Middle frontal gyrus (tissue), 1 donor: Measurements from ENCODE around the gene RGS6.

Source experiments
- DNase-seq: peaks from one replicate; pipeline ENCODE4 v3.0.0-alpha.2; 2015; ENCODE audit warnings: low spot score; ENCODE audit errors: extremely low spot score

RGS6 gene

GRCh38 chr14:72576258-72576657 lies 644.0 kb downstream of the RGS6 start:
- DNase-seq = no peak

- DNase-seq = no peak
Measured at GRCh38 chr14:72577521-72577920, 645.3 kb downstream of the RGS6 start.

- no peak for DNase-seq
Measured at GRCh38 chr14:72578514-72578913, 646.3 kb downstream of the RGS6 start.

GRCh38 chr14:72582582-72582981 lies 650.4 kb downstream of the RGS6 start:
- DNase-seq = no peak

GRCh38 chr14:72583316-72584272 lies 651.4 kb downstream of the RGS6 start:
- no peak for DNase-seq

GRCh38 chr14:72588521-72588920 lies 656.3 kb downstream of the RGS6 start:
- no peak for DNase-seq

GRCh38 chr14:72589652-72590051 lies 657.4 kb downstream of the RGS6 start:
- no peak for DNase-seq

- no peak for DNase-seq
Measured at GRCh38 chr14:72590577-72590976, 658.3 kb downstream of the RGS6 start.

GRCh38 chr14:72591391-72591790 lies 659.2 kb downstream of the RGS6 start:
- DNase-seq = no peak

GRCh38 chr14:72594099-72594901 lies 662.1 kb downstream of the RGS6 start:
- DNase-seq = no peak

- DNase-seq = no peak
Measured at GRCh38 chr14:72595152-72595862, 663.1 kb downstream of the RGS6 start.

GRCh38 chr14:72597252-72598233 lies 665.3 kb downstream of the RGS6 start:
- DNase-seq = no peak

- no peak for DNase-seq
Measured at GRCh38 chr14:72598306-72598705, 666.1 kb downstream of the RGS6 start.

- DNase-seq = no peak
Measured at GRCh38 chr14:72599579-72600470, 667.6 kb downstream of the RGS6 start.

- DNase-seq = no peak
Measured at GRCh38 chr14:72600551-72601330, 668.5 kb downstream of the RGS6 start.

- no peak for DNase-seq
Measured at GRCh38 chr14:72603639-72604038, 671.4 kb downstream of the RGS6 start.

- no peak for DNase-seq
Measured at GRCh38 chr14:72604133-72604532, 671.9 kb downstream of the RGS6 start.

- no peak for DNase-seq
Measured at GRCh38 chr14:72605096-72605920, 673.1 kb downstream of the RGS6 start.
